Mesendoderm (in vitro differentiated cells): ENCODE results near the gene QSOX2.

Experiments
- DNase-seq: peaks from one replicate; pipeline ENCODE4 v3.0.0; 2013
- H2AK5ac ChIP-seq: 2 replicates; pipeline ENCODE4 v1.6.1; 2013; ENCODE audit warnings: low read length, inconsistent platforms
- H2BK120ac ChIP-seq: 2 replicates; pipeline ENCODE4 v1.6.1; 2013; ENCODE audit warnings: low read depth, mild to moderate bottlenecking, low read length, moderate library complexity, mixed read lengths
- H2BK15ac ChIP-seq: replicated peaks from 2 replicates; pipeline ENCODE4 v1.6.1; 2013; ENCODE audit warnings: low read depth, mild to moderate bottlenecking, moderate library complexity
- H2BK5ac ChIP-seq: 2 replicates; pipeline ENCODE4 v1.6.1; 2013; ENCODE audit warnings: low read length, inconsistent platforms
- H3K18ac ChIP-seq: 2 replicates; pipeline ENCODE4 v1.6.1; 2013; ENCODE audit warnings: mild to moderate bottlenecking, low read length, mixed read lengths
- H3K23ac ChIP-seq: one replicate; pipeline ENCODE4 v1.6.1; 2013; ENCODE audit warnings: low read length
- H3K27ac ChIP-seq: 2 replicates; pipeline ENCODE4 v1.5.1; 2013; ENCODE audit warnings: low read depth, mild to moderate bottlenecking, inconsistent platforms, low read length, moderate library complexity
- H3K27me3 ChIP-seq: 2 replicates; pipeline ENCODE4 v1.6.1; 2013; ENCODE audit warnings: low read length, control low read depth, mild to moderate bottlenecking, inconsistent platforms; ENCODE audit not compliant: insufficient read depth, poor library complexity
- H3K36me3 ChIP-seq: 2 replicates; pipeline ENCODE4 v1.6.1; 2013; ENCODE audit warnings: low read length, inconsistent platforms; ENCODE audit not compliant: control insufficient read depth, insufficient read depth
- H3K4ac ChIP-seq: one replicate; pipeline ENCODE4 v1.6.1; 2013; ENCODE audit warnings: low read depth, mild to moderate bottlenecking, low read length, moderate library complexity
- H3K4me1 ChIP-seq: 2 replicates; pipeline ENCODE4 v1.6.1; 2013; ENCODE audit warnings: low read depth, low read length, inconsistent platforms; ENCODE audit not compliant: control insufficient read depth
- H3K4me2 ChIP-seq: 2 replicates; pipeline ENCODE4 v1.6.1; 2013; ENCODE audit warnings: low read length
- H3K4me3 ChIP-seq: 2 replicates; pipeline ENCODE4 v1.5.1; 2013; ENCODE audit warnings: mild to moderate bottlenecking, low read length
- H3K56ac ChIP-seq: one replicate; pipeline ENCODE4 v1.6.1; 2013; ENCODE audit warnings: low read length
- H3K79me1 ChIP-seq: 2 replicates; pipeline ENCODE4 v1.6.1; 2013; ENCODE audit warnings: low read length, inconsistent platforms
- H3K79me2 ChIP-seq: 2 replicates; pipeline ENCODE4 v1.6.1; 2013; ENCODE audit warnings: mild to moderate bottlenecking, low read length; ENCODE audit not compliant: control insufficient read depth, insufficient read depth
- H3K9ac ChIP-seq: 2 replicates; pipeline ENCODE4 v1.6.1; 2013; ENCODE audit warnings: low read length, inconsistent platforms
- H4K5ac ChIP-seq: one replicate; pipeline ENCODE4 v1.6.1; 2013; ENCODE audit warnings: low read length
- H4K8ac ChIP-seq: one replicate; pipeline ENCODE4 v1.6.1; 2013; ENCODE audit warnings: low read depth, mild to moderate bottlenecking, control low read depth, low read length, moderate library complexity
- WGBS: extraction: QIAGEN DNeasy Blood & Tissue Kit; methylation state at CpG from one replicate; pipeline ENCODE4 v1.1.7; 2013; ENCODE audit warnings: low lambda C conversion rate, missing lambda C conversion rate; ENCODE audit not compliant: insufficient coverage; ENCODE audit errors: extremely low coverage; 5-methylcytosine and 5-hydroxymethylcytosine counted together

QSOX2 gene

GRCh38 chr9:136278894-136279293, 33.3 kb upstream of the QSOX2 start:
- Histone ChIP-seq H3K4me2 (no peak overlapping the region), H3K36me3 (no peaks in the 10 kb centered on the region), H3K27me3 (no peaks in the 10 kb centered on the region)

GRCh38 chr9:136278221-136278620, 32.6 kb upstream of the QSOX2 start:
- no peak overlapping the region for H3K18ac ChIP-seq
- no peaks in the 10 kb centered on the region for H3K36me3 ChIP-seq
- H3K56ac ChIP-seq: no peak overlapping the region
- H3K23ac ChIP-seq: no peak overlapping the region
- no peak overlapping the region for H2BK15ac ChIP-seq
- no peaks in the 10 kb centered on the region for H3K4me1 ChIP-seq
- DNase-seq: no peak
- H2BK120ac ChIP-seq: no peak overlapping the region
- no peak overlapping the region for H3K4ac ChIP-seq
- H3K27ac ChIP-seq: no peak overlapping the region
- no peaks in the 10 kb centered on the region for H3K79me1 ChIP-seq
- H3K4me3 ChIP-seq: no peak overlapping the region
- H3K79me2 ChIP-seq: no peaks in the 10 kb centered on the region
- H3K9ac ChIP-seq: no peak overlapping the region
- no CpG with 5 or more reads among the region's 9 CpGs for WGBS
- no peak overlapping the region for H2AK5ac ChIP-seq
- H3K4me2 ChIP-seq: no peak overlapping the region
- H4K8ac ChIP-seq: no peak overlapping the region
- H3K27me3 ChIP-seq: no peaks in the 10 kb centered on the region
- H2BK5ac ChIP-seq: no peak overlapping the region
- no peak overlapping the region for H4K5ac ChIP-seq

More at GRCh38 chr9:136278894-136279293, 33.3 kb upstream of the QSOX2 start:
- no peak overlapping the region for H2BK120ac ChIP-seq
- H2AK5ac ChIP-seq: no peak overlapping the region
- no peak overlapping the region for H4K5ac ChIP-seq
- no peak overlapping the region for H3K23ac ChIP-seq
- no peak overlapping the region for H3K56ac ChIP-seq
- no peak overlapping the region for H2BK5ac ChIP-seq
- no peak overlapping the region for H4K8ac ChIP-seq
- H2BK15ac ChIP-seq: no peak overlapping the region
- H3K4me1 ChIP-seq: no peaks in the 10 kb centered on the region
- no peak overlapping the region for H3K27ac ChIP-seq
- no CpG with 5 or more reads among the region's 1 CpG for WGBS
- no peak overlapping the region for H3K18ac ChIP-seq
- DNase-seq: no peak
- no peak overlapping the region for H3K9ac ChIP-seq
- no peak overlapping the region for H3K4ac ChIP-seq
- no peaks in the 10 kb centered on the region for H3K79me2 ChIP-seq
- no peaks in the 10 kb centered on the region for H3K79me1 ChIP-seq
- H3K4me3 ChIP-seq: no peak overlapping the region

GRCh38 chr9:136277746-136278145, 32.1 kb upstream of the QSOX2 start:
- Histone ChIP-seq H2BK15ac (no peak overlapping the region), H4K8ac (no peak overlapping the region)
- no CpG with 5 or more reads among the region's 14 CpGs for WGBS

GRCh38 chr9:136276716-136277115, 31.1 kb upstream of the QSOX2 start:
- no peak overlapping the region for H3K23ac ChIP-seq
- H3K9ac ChIP-seq: no peak overlapping the region
- no peak overlapping the region for H3K27ac ChIP-seq
- H3K18ac ChIP-seq: no peak overlapping the region
- H3K36me3 ChIP-seq: no peaks in the 10 kb centered on the region
- H3K56ac ChIP-seq: no peak overlapping the region
- H3K79me2 ChIP-seq: no peaks in the 10 kb centered on the region
- no peak overlapping the region for H2AK5ac ChIP-seq
- no peak overlapping the region for H4K5ac ChIP-seq
- no peak overlapping the region for H3K4me3 ChIP-seq
- H3K4me1 ChIP-seq: no peaks in the 10 kb centered on the region
- no peak overlapping the region for H3K4ac ChIP-seq
- no peak overlapping the region for H2BK15ac ChIP-seq
- no peaks in the 10 kb centered on the region for H3K27me3 ChIP-seq
- DNase-seq: no peak
- no peak overlapping the region for H3K4me2 ChIP-seq
- WGBS: no CpG with 5 or more reads among the region's 11 CpGs
- no peak overlapping the region for H2BK120ac ChIP-seq
- H2BK5ac ChIP-seq: no peak overlapping the region
- no peak overlapping the region for H4K8ac ChIP-seq
- no peaks in the 10 kb centered on the region for H3K79me1 ChIP-seq

More at GRCh38 chr9:136277746-136278145, 32.1 kb upstream of the QSOX2 start:
- H3K4ac ChIP-seq: no peak overlapping the region
- no peaks in the 10 kb centered on the region for H3K79me2 ChIP-seq
- no peaks in the 10 kb centered on the region for H3K36me3 ChIP-seq
- no peak overlapping the region for H3K27ac ChIP-seq
- no peak overlapping the region for H3K4me3 ChIP-seq
- H3K56ac ChIP-seq: no peak overlapping the region
- no peak overlapping the region for H3K9ac ChIP-seq
- H4K5ac ChIP-seq: no peak overlapping the region
- H3K4me1 ChIP-seq: no peaks in the 10 kb centered on the region
- no peaks in the 10 kb centered on the region for H3K27me3 ChIP-seq
- DNase-seq: no peak
- H3K79me1 ChIP-seq: no peaks in the 10 kb centered on the region
- no peak overlapping the region for H2BK120ac ChIP-seq
- no peak overlapping the region for H3K23ac ChIP-seq
- no peak overlapping the region for H3K4me2 ChIP-seq
- no peak overlapping the region for H2AK5ac ChIP-seq
- no peak overlapping the region for H2BK5ac ChIP-seq
- H3K18ac ChIP-seq: no peak overlapping the region

GRCh38 chr9:136275655-136276429, 30.2 kb upstream of the QSOX2 start:
- no peak overlapping the region for H4K8ac ChIP-seq
- no CpG with 5 or more reads among the region's 21 CpGs for WGBS
- no peak overlapping the region for H2BK15ac ChIP-seq
- H2BK120ac ChIP-seq: no peak overlapping the region
- no peak overlapping the region for H3K23ac ChIP-seq
- no peaks in the 10 kb centered on the region for H3K4me1 ChIP-seq
- no peaks in the 10 kb centered on the region for H3K36me3 ChIP-seq
- H3K79me2 ChIP-seq: no peaks in the 10 kb centered on the region
- no peak overlapping the region for H2AK5ac ChIP-seq
- no peak overlapping the region for H3K4ac ChIP-seq
- H3K56ac ChIP-seq: no peak overlapping the region
- no peak overlapping the region for H2BK5ac ChIP-seq
- H3K79me1 ChIP-seq: no peaks in the 10 kb centered on the region
- no peak for DNase-seq
- H3K4me2 ChIP-seq: no peak overlapping the region
- no peak overlapping the region for H3K4me3 ChIP-seq
- H3K18ac ChIP-seq: no peak overlapping the region
- no peak overlapping the region for H4K5ac ChIP-seq
- H3K9ac ChIP-seq: no peak overlapping the region
- H3K27me3 ChIP-seq: no peaks in the 10 kb centered on the region
- H3K27ac ChIP-seq: no peak overlapping the region
